NB4 (cell line): ENCODE data around the gene FXN.

Experiments used
- CTCF ChIP-seq: IDR thresholded peaks from one replicate; pipeline ENCODE4 v1.5.1; 2012; ENCODE audit warnings: low read depth, low read length
- MAX ChIP-seq: IDR thresholded peaks from 2 replicates; pipeline ENCODE4 v1.6.1; 2011; ENCODE audit warnings: low read depth, low read length
- MYC ChIP-seq: IDR thresholded peaks from 2 replicates; pipeline ENCODE4 v1.6.1; 2011; ENCODE audit warnings: low read depth, low read length
- POLR2A ChIP-seq: IDR thresholded peaks from 2 replicates; pipeline ENCODE4 v1.6.1; 2011; ENCODE audit warnings: mild to moderate bottlenecking; ENCODE audit not compliant: insufficient read length; ENCODE audit errors: extremely low read depth

- TF ChIP-seq CTCF = no peak
- no peak for TF ChIP-seq POLR2A
- TF ChIP-seq MYC = no peak
- TF ChIP-seq MAX = no peak
Measured at GRCh38 chr9:69036309-69036708, 757 bp downstream of the FXN start.
